Measurements from ENCODE around the gene ART4.

ART4 gene

GRCh38 chr12:14810167-14810952 is 33.0 kb downstream of the ART4 start:
- DNase-seq: no peak

- no peak for DNase-seq
Measured at GRCh38 chr12:14803830-14804160, 39.5 kb downstream of the ART4 start.

GRCh38 chr12:14803011-14803829 is 40.1 kb downstream of the ART4 start, which contains the start of the genes C12orf60 and WBP11:
C12orf60 (plus strand) TSS chr12:14803670; CDS start chr12:14822936, 19,266 bp downstream.
WBP11 (minus strand) TSS chr12:14803478; CDS start chr12:14801383, 2,095 bp downstream.
- DNase-seq: peak; percentile 95 to 99 (median 98)

- no peak for DNase-seq
Measured at GRCh38 chr12:14802721-14803010, 40.7 kb downstream of the ART4 start.

GRCh38 chr12:14802247-14802646 is 41.1 kb downstream of the ART4 start:
- peak in 1 of 3 donors; percentile 21 for DNase-seq

GRCh38 chr12:14795028-14795448 is 48.3 kb downstream of the ART4 start:
- peak; percentile 52 to 83 (median 76) for DNase-seq

GRCh38 chr12:14785568-14785967 is 57.8 kb downstream of the ART4 start:
- no peak for DNase-seq

GRCh38 chr12:14784471-14784870 is 58.9 kb downstream of the ART4 start:
- DNase-seq: peak; percentile 38 to 43 (median 42)

- no peak for DNase-seq
Measured at GRCh38 chr12:14782756-14783155, 60.6 kb downstream of the ART4 start.

GRCh38 chr12:14781563-14781962 is 61.8 kb downstream of the ART4 start:
- no peak for DNase-seq

GRCh38 chr12:14780859-14781258 is 62.5 kb downstream of the ART4 start:
- no peak for DNase-seq

GRCh38 chr12:14779834-14780233 is 63.5 kb downstream of the ART4 start:
- no peak for DNase-seq

- no peak for DNase-seq
Measured at GRCh38 chr12:14777271-14777670, 66.1 kb downstream of the ART4 start.

- no peak for DNase-seq
Measured at GRCh38 chr12:14776236-14776961, 66.9 kb downstream of the ART4 start.

GRCh38 chr12:14775636-14775980 is 67.7 kb downstream of the ART4 start:
- DNase-seq: no peak

Data from suppressor macrophage treated with lipopolysaccharide for 1 hour (primary cell).